ENCODE data around the gene TMEM131. TPM values are rescaled to one million over a fixed set of nuclear protein-coding genes. Genes with fewer than 3 reads are reported as not detected.

The TMEM131 gene
- total RNA-seq, 1 donor from 2014 or later = 41.7 TPM

DNA sequence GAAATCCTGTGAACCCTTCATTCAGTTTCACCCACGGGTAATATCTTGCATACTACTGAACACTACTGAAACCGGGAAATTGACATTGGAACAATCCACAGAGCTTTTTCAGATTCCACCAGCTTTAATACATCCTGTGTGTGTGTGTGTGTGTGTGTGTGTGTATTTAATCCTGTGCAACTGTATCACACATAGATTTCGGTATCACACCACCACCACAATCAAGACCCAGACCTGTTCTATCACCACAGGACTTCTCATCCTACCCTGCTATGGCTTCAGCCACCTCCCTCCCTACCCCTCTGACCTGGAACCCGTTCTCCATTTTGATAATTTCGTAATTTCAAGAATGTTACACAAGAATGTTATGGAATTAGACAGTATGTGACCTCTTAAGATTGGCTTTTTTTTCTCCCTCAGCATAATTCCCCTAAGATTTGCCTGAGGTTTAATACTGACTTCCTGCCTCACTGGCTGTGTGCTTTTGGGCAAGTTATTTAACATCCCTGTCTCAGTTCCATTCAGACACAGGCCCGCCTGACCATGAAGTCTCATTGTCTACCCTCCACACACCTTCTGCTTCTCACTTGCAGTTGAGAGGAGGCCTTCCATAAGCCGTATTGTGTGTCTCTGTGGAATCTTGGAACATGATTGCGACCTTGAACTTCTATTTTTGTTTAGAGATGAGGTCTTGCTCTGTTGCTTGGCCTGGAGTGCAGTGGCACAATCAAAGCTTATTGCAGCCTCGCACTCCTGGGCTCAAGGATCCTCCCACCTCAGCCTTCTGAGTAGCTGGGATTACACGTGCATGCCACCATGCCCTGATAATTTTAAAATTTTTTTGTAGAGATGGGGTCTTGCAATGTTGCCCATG is 14.4 kb upstream of the TMEM131 start:
- H3K27ac Mint-ChIP-seq = peak overlapping the region; percentile 27
- H3K9me3 Mint-ChIP-seq = peaks cover 2% of the 10 kb centered on the region
- no peaks in the 10 kb centered on the region for H3K36me3 Mint-ChIP-seq (ENCODE audit: low read depth)
- peak; percentile 49 for DNase-seq
- peaks cover 35% of the 10 kb centered on the region for H3K4me1 Mint-ChIP-seq
- H3K4me3 Mint-ChIP-seq = no peak overlapping the region
- H3K27me3 Mint-ChIP-seq = no peaks in the 10 kb centered on the region
- intact Hi-C loops (cut with micrococcal nuclease) = loop anchor here (5.0 to 10.0 kb wide), 3 partner anchors 77 to 455 kb away; partner anchors contain the start of gene VWA3B

DNA sequence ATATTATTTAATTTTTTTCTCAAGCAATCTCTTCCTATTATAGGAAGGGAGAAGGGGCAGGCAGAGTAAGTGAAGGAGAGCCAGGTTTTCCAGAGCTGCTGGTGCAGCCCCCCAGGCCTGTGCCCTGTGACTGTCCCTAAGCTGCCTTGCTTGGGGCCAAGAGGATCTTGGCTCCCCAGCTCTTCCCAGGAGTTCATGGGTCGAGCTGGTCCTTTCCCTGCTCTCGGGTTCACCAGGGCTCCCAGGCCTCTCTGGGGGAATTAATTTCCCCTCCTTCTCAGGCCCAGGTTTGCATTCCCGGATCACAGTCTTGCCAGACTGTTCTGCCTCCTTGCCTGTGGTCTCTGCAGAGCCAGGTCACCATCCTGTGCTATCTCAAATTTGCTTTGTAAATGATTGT is 12.7 kb upstream of the TMEM131 start:
- no peaks in the 10 kb centered on the region for H3K27me3 Mint-ChIP-seq
- H3K27ac Mint-ChIP-seq = no peak overlapping the region
- H3K36me3 Mint-ChIP-seq (ENCODE audit: low read depth) = no peaks in the 10 kb centered on the region
- H3K4me3 Mint-ChIP-seq = no peak overlapping the region
- peaks cover 24% of the 10 kb centered on the region for H3K4me1 Mint-ChIP-seq
- H3K9me3 Mint-ChIP-seq = peaks cover 2% of the 10 kb centered on the region
- DNase-seq = peak; percentile 52
- intact Hi-C loops (cut with micrococcal nuclease) = no loop called here

DNA sequence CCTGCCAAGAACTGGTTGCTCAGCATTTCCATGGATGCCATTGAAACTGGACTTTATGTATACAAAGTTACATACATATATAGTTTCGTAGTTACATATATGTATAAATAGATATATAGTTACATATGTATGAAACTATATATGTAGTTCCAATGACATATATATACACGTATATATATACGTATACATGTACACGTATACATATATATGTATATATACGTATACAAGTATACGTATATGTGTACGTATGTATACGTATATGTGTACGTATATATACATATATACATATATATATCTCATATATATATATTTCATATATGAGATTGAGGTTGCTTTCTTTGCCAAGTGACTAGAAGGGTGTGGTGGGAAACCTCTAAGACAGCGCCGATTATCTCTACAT is 10.6 kb upstream of the TMEM131 start:
- Mint-ChIP-seq H3K4me1 (peaks cover 12% of the 10 kb centered on the region), H3K4me3 (no peak overlapping the region), H3K27me3 (peaks cover 5% of the 10 kb centered on the region), H3K36me3 (ENCODE audit: low read depth) (no peaks in the 10 kb centered on the region), H3K27ac (no peak overlapping the region), H3K9me3 (peaks cover 2% of the 10 kb centered on the region)
- intact Hi-C loops (cut with micrococcal nuclease) = no loop called here
- DNase-seq = no peak

DNA sequence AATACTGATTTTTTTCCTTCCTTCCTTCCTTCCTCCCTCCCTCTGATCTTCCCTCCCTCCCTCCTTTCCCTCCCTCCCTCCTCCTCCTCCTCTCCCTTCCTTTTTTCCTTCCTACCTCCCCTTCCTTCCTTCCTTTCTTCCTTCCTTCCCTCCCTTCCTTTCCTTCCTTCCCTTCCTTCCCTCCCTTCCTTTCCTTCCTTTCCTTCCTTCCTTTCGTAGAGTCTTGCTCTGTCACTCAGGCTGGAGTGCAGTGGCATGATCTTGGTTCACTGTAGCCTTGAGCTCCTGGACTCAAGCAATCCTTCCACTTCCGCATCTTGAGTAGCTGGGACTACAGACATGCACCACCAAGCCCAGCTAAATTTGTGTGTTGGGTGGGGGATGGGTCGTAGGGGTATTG is 8.9 kb upstream of the TMEM131 start:
- no peak for DNase-seq
- Mint-ChIP-seq H3K9me3 (peaks cover 2% of the 10 kb centered on the region), H3K4me3 (no peak overlapping the region), H3K27me3 (peaks cover 13% of the 10 kb centered on the region), H3K4me1 (no peaks in the 10 kb centered on the region), H3K27ac (no peak overlapping the region), H3K36me3 (ENCODE audit: low read depth) (no peaks in the 10 kb centered on the region)
- intact Hi-C loops (cut with micrococcal nuclease) = no loop called here

DNA sequence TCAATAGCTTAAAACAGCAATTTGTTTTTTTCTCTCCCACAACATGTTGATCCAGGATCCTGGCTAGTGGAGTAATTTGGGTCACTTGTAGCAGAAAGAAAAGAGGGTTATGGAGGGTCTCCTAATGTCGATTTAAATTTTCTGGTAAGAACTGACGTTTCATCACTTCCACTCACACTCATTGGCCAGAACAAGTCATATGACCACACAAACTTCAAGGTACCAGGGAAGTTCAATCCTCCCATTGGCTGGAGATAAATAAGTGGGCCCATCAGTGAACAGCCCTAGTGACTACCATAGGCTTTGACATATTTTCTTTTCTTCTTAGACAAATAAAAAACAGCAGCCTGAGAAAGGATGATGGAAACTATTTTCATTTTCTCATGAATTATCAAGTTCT is 8.3 kb upstream of the TMEM131 start:
- no peak for DNase-seq
- Mint-ChIP-seq H3K27me3 (peaks cover 13% of the 10 kb centered on the region), H3K27ac (no peak overlapping the region), H3K36me3 (ENCODE audit: low read depth) (no peaks in the 10 kb centered on the region), H3K4me1 (no peaks in the 10 kb centered on the region), H3K4me3 (no peak overlapping the region), H3K9me3 (peaks cover 2% of the 10 kb centered on the region)
- intact Hi-C loops (cut with micrococcal nuclease) = no loop called here

DNA sequence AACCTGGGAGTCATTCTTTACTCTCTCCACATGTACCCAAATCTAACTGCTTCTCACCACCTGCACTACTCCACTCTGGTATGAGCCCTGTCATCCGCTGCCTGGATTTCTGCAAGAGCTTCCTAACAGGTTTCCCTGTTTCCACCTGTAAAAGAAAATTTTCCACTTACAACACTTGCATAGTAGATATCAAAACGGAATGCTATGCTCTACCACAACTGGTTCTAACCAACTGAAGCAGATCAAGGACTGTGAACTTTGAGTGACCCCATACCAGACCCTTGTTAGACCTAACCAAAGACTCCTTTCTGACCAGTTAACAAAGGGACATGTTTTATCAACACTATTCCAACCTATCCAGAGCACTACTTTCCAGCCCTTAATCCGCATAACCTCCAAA is 3.8 kb upstream of the TMEM131 start:
- H3K36me3 Mint-ChIP-seq (ENCODE audit: low read depth) = peaks cover 2% of the 10 kb centered on the region
- no peak overlapping the region for H3K4me3 Mint-ChIP-seq
- DNase-seq = peak; percentile 53
- no peaks in the 10 kb centered on the region for H3K9me3 Mint-ChIP-seq
- H3K4me1 Mint-ChIP-seq = peaks cover 6% of the 10 kb centered on the region
- intact Hi-C loops (cut with micrococcal nuclease) = loop anchor here (5.0 to 10.0 kb wide), 2 partner anchors 37 to 285 kb away; partner anchors contain the start of gene ZAP70
- peaks cover 14% of the 10 kb centered on the region for H3K27me3 Mint-ChIP-seq
- no peak overlapping the region for H3K27ac Mint-ChIP-seq

DNA sequence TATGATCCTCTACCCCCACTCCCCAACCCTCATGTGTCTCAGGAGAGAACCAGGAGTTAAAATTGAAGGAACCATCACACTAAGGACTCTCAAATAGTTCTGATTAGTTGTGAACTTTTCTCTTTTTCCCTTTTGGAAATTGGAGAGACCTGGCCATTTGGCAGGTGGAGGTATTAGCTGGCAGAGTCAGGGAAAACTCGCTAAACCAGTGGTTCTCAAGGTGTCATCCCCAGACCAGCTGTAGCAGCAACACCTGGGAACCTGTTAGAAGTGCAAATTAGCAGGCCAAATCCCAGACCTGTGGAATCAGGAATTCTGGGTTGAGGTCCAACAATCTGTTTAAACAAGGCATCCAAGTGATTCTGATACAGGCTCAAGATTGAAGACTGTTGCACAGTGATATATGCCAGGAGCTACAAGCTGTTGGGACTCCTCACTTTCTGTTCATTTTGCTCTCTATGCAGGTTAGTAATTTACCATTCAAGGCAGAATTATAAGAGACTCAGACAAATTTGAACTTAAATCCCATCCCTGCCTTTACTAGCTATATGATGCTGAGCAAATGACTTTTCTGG is 2.8 kb upstream of the TMEM131 start:
- H3K4me1 Mint-ChIP-seq = peaks cover 13% of the 10 kb centered on the region
- no peak overlapping the region for H3K27ac Mint-ChIP-seq
- H3K4me3 Mint-ChIP-seq = no peak overlapping the region
- no peaks in the 10 kb centered on the region for H3K9me3 Mint-ChIP-seq
- peak; percentile 53 for DNase-seq
- H3K27me3 Mint-ChIP-seq = peaks cover 14% of the 10 kb centered on the region
- intact Hi-C loops (cut with micrococcal nuclease) = loop anchor here (5.0 to 10.0 kb wide), 2 partner anchors 36 to 284 kb away; partner anchors contain the start of gene ZAP70
- H3K36me3 Mint-ChIP-seq (ENCODE audit: low read depth) = peaks cover 2% of the 10 kb centered on the region

DNA sequence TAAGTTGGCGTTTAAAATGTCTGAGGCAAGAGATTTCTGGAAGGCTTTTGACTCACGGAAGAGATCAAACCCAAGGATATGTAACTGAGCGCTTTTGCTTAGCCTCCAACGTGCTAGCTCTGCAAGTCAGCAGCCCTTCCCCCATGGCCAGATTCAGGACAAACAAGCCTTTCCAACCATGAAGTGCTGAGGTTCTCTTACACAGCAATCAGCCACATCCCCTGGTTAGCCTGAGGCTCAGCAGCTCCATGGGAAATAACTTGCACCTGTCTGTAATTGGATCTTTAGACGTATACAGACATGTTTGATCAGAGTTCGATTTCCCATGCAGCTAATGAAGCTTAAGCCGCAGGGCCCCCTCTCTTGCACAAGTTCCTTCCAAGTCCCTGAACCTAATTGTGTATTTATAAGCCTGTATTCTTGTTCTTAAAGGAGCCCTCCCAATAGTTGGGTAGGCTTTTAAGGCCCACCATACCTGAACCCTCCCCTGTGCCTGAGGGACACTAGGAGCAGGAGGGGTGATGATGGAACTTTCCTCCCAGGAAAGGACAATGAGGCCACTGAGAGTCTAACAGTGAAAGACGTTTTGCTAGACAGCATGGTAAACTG is 2.1 kb upstream of the TMEM131 start:
- Mint-ChIP-seq H3K4me1 (peaks cover 19% of the 10 kb centered on the region), H3K27ac (no peak overlapping the region), H3K9me3 (no peaks in the 10 kb centered on the region), H3K27me3 (peaks cover 14% of the 10 kb centered on the region), H3K4me3 (no peak overlapping the region), H3K36me3 (ENCODE audit: low read depth) (peaks cover 2% of the 10 kb centered on the region)
- intact Hi-C loops (cut with micrococcal nuclease) = loop anchor here (5.0 to 10.0 kb wide), 2 partner anchors 36 to 283 kb away; partner anchors contain the start of gene ZAP70
- DNase-seq = peak; percentile 57

DNA sequence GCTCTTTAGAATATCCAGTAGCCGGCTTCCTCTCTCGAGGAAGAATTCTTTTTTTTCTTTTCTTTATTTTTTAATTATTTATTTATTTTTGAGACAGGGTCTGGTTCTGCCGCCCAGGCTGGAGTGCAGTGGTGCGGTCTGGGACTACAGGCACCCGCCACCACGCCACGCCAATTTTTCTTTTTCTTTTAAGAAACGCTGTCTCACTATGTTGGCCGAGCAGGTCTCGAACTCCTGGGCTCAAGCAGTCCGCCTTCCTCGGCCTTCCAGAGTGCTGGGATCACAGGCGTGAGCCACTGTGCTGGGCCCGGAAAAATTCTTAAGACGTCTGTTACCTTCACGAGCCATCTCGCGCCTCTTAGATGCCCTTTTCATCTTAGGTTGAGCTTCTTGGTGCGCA is 931 bp upstream of the TMEM131 start:
- H3K4me1 Mint-ChIP-seq = peaks cover 23% of the 10 kb centered on the region
- peak overlapping the region; percentile 83 for H3K4me3 Mint-ChIP-seq
- H3K27ac Mint-ChIP-seq = peak overlapping the region; percentile 90
- peaks cover 2% of the 10 kb centered on the region for H3K36me3 Mint-ChIP-seq (ENCODE audit: low read depth)
- no peak for DNase-seq
- intact Hi-C loops (cut with micrococcal nuclease) = loop anchor here (1.0 to 10.0 kb wide), 3 partner anchors 16 to 282 kb away; partner anchors contain the start of gene ZAP70
- H3K9me3 Mint-ChIP-seq = no peaks in the 10 kb centered on the region
- H3K27me3 Mint-ChIP-seq = peaks cover 11% of the 10 kb centered on the region

DNA sequence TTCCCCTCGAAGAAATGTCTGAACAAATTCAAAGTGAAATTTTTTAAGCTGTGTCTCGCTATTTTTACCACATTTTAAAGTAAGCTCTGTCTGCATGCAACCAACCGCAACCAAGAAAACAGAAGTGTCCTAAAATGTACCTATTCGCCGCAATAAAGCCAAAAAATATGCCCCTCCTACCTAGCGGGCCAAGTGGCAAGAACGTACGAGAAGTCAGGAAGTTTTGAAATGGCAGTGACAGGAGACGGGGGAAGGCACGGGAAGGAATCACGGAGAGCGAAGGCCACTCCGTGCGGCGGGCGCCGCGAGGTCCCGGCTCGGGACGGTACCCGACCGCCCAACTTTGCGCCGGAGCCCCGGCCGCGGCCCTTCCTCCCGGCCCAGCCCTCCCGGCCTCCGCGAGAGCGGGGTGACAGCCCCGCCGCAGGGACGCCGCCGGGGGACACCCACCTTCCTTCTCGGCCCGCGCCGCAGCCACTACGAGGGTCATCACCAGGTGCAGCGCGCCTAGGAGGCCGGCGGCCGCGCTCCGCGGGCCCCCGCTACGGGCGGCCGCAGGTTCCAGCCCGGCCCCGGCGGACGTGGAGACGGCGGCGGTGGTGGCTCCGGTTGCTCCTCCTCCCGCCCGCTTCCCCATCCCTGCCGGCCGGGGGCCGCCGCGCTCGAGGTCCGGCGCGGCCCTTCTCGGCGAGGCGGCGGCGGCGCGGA is 568 bp downstream of the TMEM131 start:
- DNase-seq = peak; percentile 86
- H3K36me3 Mint-ChIP-seq (ENCODE audit: low read depth) = peaks cover 2% of the 10 kb centered on the region
- peak overlapping the region; percentile 97 for H3K4me3 Mint-ChIP-seq
- H3K9me3 Mint-ChIP-seq = no peaks in the 10 kb centered on the region
- H3K27ac Mint-ChIP-seq = peak overlapping the region; percentile 98
- intact Hi-C loops (cut with micrococcal nuclease) = loop anchor here (1.0 to 10.0 kb wide), 4 partner anchors 33 to 280 kb away; partner anchors contain the start of gene ZAP70
- H3K27me3 Mint-ChIP-seq = peaks cover 4% of the 10 kb centered on the region
- peaks cover 31% of the 10 kb centered on the region for H3K4me1 Mint-ChIP-seq

DNA sequence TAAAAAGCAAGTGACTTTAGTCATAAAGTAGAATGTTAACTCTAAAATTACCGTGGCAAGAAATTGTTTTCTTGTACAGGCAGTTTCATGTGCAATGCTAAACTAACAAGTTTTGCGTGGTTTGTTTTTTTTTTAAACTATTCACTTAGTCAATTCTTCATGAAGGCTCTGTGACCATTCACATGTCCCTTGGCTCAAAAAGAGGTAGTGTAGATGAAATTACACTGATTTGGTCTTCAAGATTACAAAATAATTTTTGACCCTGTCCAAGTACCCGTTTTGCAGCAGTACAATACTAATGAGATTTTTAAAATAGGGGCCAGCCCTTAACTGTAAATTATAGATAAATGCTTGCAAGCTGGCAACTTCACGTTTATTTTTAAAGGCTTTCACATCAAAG is 1.3 kb downstream of the TMEM131 start:
- intact Hi-C loops (cut with micrococcal nuclease) = loop anchor here (10.0 kb wide), 1 partner anchor 280 kb away; the partner anchor contains the start of gene ZAP70
- DNase-seq = peak; percentile 31
- Mint-ChIP-seq H3K27me3 (peaks cover 2% of the 10 kb centered on the region), H3K36me3 (ENCODE audit: low read depth) (peaks cover 2% of the 10 kb centered on the region), H3K4me1 (peaks cover 31% of the 10 kb centered on the region), H3K9me3 (no peaks in the 10 kb centered on the region), H3K27ac (peak overlapping the region; percentile 98), H3K4me3 (peak overlapping the region; percentile 97)

DNA sequence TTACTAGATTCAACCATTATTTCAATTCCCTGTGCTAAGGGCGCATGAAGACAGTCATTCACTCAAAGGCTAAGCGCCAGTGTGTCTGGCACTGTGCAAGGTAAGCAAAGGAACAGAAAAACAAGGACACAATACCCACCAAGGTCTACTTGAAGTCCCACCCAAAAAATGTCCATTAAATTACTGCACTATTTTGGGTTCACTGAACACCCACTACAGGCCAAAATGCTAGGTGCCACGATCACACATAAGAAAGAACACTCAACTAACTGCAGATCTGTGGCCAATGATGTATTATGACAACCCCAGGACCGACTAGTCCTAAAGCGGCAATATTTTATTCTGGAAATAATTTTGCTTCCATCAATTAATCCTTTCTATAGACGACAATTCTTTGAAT is 1.8 kb downstream of the TMEM131 start:
- peak overlapping the region; percentile 98 for H3K27ac Mint-ChIP-seq
- intact Hi-C loops (cut with micrococcal nuclease) = loop anchor here (10.0 kb wide), 1 partner anchor 279 kb away; the partner anchor contains the start of gene ZAP70
- H3K4me1 Mint-ChIP-seq = peaks cover 31% of the 10 kb centered on the region

More for the DNA sequence above, 1.8 kb downstream of the TMEM131 start:
- Mint-ChIP-seq H3K9me3 (no peaks in the 10 kb centered on the region), H3K4me3 (peak overlapping the region; percentile 97), H3K36me3 (ENCODE audit: low read depth) (peaks cover 2% of the 10 kb centered on the region), H3K27me3 (peaks cover 2% of the 10 kb centered on the region)
- peak; percentile 52 for DNase-seq

All from activated CD4-positive, alpha-beta T cell treated with anti-CD3 and anti-CD28 coated beads, Interleukin-2, amount 10 ng/mL, durations not matched to agents 24 days and 14 days (primary cell).